Measurements from ENCODE around the gene TANGO6.

TANGO6 gene

DNA sequence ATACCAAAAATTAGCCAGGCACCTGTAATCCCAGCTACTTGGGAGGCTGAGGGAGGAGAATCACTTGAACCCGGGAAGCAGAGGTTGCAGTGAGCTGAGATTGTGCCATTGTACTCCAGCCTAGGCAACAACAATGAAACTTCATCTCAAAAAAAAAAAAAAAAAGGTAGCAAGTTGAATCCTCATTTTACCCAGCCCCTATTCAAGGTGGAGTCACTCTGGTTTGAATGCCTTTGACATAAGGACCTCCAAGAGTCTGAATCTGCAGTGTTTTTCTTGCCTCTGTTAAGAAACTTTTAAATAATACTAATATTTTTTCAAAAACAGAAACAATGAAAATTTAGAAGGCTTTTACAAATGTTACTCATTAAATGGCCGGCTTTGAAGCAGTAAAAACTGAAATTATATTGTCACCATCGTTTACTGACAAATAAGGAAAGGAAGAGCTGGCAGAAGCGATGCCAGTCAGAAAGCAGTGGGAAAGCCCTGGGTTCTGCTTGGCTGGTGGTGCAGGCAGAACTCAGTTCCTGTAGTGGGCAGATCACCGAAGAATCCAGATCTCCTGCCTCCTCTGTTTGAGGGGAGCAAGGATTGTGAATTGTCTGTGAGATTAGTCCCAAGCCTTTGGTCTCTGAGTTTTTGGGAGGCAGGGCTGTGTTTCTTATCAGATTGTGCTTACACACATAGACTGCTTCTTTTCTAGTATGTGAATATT lies 162.5 kb downstream of the TANGO6 start:
- no peak for DNase-seq (ENCODE audit: low read depth, low spot score)
- no peak overlapping the region for H3K4me3 ChIP-seq (ENCODE audit: low read depth, low read length)
- TF ChIP-seq, protein P1, sequence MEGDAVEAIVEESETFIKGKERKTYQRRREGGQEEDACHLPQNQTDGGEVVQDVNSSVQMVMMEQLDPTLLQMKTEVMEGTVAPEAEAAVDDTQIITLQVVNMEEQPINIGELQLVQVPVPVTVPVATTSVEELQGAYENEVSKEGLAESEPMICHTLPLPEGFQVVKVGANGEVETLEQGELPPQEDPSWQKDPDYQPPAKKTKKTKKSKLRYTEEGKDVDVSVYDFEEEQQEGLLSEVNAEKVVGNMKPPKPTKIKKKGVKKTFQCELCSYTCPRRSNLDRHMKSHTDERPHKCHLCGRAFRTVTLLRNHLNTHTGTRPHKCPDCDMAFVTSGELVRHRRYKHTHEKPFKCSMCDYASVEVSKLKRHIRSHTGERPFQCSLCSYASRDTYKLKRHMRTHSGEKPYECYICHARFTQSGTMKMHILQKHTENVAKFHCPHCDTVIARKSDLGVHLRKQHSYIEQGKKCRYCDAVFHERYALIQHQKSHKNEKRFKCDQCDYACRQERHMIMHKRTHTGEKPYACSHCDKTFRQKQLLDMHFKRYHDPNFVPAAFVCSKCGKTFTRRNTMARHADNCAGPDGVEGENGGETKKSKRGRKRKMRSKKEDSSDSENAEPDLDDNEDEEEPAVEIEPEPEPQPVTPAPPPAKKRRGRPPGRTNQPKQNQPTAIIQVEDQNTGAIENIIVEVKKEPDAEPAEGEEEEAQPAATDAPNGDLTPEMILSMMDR (IDR thresholded peaks at IDR 0.05; ENCODE audit: low read depth, low read length): no peak
- in situ Hi-C loops (cut with HindIII; ENCODE audit: low sequenced_read_pairs): no loop called here

DNA sequence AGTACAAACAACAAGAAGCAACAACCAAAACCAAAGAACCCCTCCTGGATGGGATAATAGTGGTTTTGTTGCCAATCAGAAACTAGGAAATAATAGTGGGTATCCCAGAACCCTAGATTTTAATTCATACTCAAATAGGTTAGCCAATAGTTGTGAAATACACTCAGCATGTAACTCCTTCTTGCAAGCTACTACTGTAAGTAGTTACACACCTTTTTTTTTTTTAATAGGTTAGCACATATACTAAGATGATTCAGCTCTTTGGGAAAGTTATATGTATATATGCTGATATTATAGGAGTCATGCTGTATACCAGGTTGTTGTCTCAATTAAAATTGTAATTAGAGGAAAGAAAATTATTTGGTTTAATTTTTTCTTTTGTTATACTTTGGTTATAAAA lies 169.6 kb downstream of the TANGO6 start:
- TF ChIP-seq, protein P1 (IDR thresholded peaks at IDR 0.05; ENCODE audit: low read depth, low read length): no peak
- in situ Hi-C loops (cut with HindIII; ENCODE audit: low sequenced_read_pairs): no loop called here
- no peak for DNase-seq (ENCODE audit: low read depth, low spot score)
- no peak overlapping the region for H3K4me3 ChIP-seq (ENCODE audit: low read depth, low read length)

DNA sequence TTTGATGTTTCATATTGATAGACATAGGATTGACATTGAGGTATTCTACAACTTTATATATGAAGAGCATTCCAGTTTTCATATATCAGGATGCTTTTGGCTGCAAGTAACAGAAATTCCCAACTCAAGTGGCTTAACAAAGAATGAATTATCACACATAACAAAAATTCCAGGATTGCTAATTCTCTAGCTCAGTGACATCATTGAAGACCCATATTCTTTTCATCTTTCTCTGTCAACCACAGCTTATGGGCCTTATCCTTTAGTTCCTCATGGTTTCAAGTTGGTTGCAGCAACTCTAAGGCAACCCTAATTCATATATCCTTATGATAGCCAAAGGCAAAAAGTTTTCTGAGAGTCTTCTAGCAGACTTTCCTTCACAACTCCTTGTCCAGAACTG lies 170.7 kb downstream of the TANGO6 start:
- in situ Hi-C loops (cut with HindIII; ENCODE audit: low sequenced_read_pairs): no loop called here
- DNase-seq (ENCODE audit: low read depth, low spot score): no peak
- no peak overlapping the region for H3K4me3 ChIP-seq (ENCODE audit: low read depth, low read length)
- TF ChIP-seq, protein P1 (IDR thresholded peaks at IDR 0.05; ENCODE audit: low read depth, low read length): no peak

DNA sequence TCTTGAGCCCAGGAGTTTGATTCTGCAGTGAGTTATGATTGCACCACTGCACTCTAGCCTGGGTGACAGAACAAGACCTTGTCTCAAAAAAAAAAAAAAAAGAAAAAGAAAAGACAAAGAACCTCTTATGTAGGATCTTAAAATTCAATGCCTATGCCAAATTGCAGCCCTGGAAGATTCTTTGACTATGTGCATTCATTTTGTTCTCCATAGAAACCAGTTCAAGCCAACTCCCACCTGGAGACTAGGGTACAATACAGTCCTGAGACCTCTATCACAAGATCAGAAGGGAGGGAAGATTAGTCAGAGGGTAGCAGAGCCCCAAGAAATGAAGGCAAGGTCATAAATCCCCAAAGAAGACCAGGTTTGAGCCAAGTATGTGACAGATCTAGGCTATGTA lies 171.5 kb downstream of the TANGO6 start:
- in situ Hi-C loops (cut with HindIII; ENCODE audit: low sequenced_read_pairs): no loop called here
- no peak for DNase-seq (ENCODE audit: low read depth, low spot score)
- TF ChIP-seq, protein P1 (IDR thresholded peaks at IDR 0.05; ENCODE audit: low read depth, low read length): no peak
- no peak overlapping the region for H3K4me3 ChIP-seq (ENCODE audit: low read depth, low read length)

DNA sequence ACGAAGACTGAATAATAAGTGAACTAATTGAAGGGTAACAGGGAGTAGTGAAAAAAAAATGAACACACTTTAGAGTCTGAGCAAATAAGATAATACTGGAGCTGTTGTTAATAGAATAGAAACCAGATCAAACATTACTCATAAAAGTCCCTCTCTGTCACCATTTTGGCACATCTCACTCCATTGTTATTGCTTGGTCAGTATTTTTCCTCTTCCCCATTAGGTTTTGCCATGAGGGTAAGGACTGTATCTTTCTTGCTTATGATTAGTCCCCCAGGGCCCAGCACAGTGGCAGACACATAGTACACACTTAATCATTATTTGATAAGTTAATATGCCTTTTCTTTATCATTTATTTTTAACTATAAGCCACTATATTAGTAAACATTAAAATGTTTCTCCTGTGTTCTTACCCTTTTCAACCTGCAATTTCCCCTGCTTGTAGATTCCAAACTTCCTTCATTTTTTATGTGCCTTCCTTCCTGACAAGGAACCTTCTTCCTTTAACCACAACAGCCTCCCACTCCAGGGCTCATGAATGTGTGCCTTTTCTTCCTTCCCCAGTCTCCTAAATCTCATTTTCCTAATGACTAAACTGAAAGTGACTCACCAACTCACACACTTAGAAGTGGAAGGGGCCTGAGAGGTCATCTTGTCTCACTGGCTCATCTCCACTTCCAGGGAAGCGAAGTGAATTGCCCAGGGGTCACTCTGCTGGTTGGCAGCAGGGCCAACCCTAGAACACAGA lies 173.9 kb downstream of the TANGO6 start:
- TF ChIP-seq, protein P1 (IDR thresholded peaks at IDR 0.05; ENCODE audit: low read depth, low read length): no peak
- in situ Hi-C loops (cut with HindIII; ENCODE audit: low sequenced_read_pairs): no loop called here
- no peak overlapping the region for H3K4me3 ChIP-seq (ENCODE audit: low read depth, low read length)
- peak; percentile 70 for DNase-seq (ENCODE audit: low read depth, low spot score)

DNA sequence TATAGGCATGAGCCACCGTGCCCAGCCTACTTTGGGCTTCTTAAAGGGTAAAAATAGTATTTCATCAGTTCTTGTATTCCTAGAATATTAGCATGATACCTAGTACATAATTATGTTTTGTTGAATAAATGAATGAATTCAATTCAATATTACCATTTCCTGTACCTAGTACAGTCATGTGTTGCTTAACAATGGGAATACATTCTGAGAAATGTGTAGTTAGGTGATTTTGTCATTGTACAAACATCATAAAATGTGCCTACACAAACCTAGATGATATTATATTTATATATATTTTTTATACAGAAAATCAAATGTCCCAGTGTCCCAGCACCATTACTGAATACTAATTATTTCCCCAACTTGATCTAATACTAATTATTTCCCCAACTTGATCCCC lies 176.5 kb downstream of the TANGO6 start:
- in situ Hi-C loops (cut with HindIII; ENCODE audit: low sequenced_read_pairs): no loop called here
- no peak for DNase-seq (ENCODE audit: low read depth, low spot score)
- no peak overlapping the region for H3K4me3 ChIP-seq (ENCODE audit: low read depth, low read length)
- TF ChIP-seq, protein P1 (IDR thresholded peaks at IDR 0.05; ENCODE audit: low read depth, low read length): no peak

All from astrocyte of the spinal cord (primary cell).